HPDE6-E6E7 (cell line): ENCODE results near the gene TGM3.
"Not testable (repeated sequence)": the region's sequence is repeated elsewhere in the genome, so short reads cannot be mapped to it uniquely, and the experiment has no call there.

Experiments
- DNase-seq: peaks from one replicate; pipeline ENCODE4 v3.0.0; 2011; ENCODE audit warnings: missing footprints; ENCODE audit errors: extremely low spot score

The TGM3 gene, protein sequence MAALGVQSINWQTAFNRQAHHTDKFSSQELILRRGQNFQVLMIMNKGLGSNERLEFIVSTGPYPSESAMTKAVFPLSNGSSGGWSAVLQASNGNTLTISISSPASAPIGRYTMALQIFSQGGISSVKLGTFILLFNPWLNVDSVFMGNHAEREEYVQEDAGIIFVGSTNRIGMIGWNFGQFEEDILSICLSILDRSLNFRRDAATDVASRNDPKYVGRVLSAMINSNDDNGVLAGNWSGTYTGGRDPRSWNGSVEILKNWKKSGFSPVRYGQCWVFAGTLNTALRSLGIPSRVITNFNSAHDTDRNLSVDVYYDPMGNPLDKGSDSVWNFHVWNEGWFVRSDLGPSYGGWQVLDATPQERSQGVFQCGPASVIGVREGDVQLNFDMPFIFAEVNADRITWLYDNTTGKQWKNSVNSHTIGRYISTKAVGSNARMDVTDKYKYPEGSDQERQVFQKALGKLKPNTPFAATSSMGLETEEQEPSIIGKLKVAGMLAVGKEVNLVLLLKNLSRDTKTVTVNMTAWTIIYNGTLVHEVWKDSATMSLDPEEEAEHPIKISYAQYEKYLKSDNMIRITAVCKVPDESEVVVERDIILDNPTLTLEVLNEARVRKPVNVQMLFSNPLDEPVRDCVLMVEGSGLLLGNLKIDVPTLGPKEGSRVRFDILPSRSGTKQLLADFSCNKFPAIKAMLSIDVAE

DNA sequence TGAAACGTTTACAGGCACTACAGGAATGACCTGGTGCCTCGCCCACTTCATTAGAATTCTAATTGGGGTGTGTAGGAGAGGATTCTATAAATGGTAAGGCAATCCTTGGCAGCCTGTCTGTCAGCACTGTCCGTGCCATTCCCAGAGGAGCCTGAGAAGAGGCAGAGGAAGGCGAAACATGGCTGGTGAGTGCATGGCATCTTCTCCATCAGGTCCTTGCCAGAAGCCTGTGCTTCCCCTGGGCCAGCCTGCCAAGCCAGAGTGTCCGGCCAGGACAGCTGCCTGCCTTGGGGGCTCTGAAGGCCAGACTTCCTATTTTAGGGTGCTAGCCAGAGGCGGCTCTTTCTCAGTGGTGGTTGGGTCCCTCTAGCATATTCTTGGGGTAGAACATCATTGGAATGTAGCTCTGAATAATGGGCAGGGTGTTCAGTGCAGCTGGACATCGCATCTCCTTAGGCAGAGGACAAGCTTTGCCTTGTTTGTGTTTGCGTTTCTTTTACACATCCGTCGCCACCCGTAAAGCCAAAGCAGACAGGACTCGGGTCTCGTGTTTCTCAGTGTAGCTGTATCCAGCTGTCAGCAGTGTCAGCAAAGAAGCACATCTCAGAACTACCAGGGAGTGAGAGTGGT, at the start of gene TGM3:
Gene TGM3 (plus strand): TSS at position 116 of the 630 bp plus-strand sequence. CDS start 63 bp downstream, at position 179.
- no peak for DNase-seq

GRCh38 chr20:2246069-2246491, 49.7 kb upstream of the TGM3 start:
- no peak for DNase-seq

- no peak for DNase-seq
Measured at GRCh38 chr20:2248837-2249236, 47.0 kb upstream of the TGM3 start.

- DNase-seq, result no peak
Measured at GRCh38 chr20:2249935-2250334, 45.9 kb upstream of the TGM3 start.

DNA sequence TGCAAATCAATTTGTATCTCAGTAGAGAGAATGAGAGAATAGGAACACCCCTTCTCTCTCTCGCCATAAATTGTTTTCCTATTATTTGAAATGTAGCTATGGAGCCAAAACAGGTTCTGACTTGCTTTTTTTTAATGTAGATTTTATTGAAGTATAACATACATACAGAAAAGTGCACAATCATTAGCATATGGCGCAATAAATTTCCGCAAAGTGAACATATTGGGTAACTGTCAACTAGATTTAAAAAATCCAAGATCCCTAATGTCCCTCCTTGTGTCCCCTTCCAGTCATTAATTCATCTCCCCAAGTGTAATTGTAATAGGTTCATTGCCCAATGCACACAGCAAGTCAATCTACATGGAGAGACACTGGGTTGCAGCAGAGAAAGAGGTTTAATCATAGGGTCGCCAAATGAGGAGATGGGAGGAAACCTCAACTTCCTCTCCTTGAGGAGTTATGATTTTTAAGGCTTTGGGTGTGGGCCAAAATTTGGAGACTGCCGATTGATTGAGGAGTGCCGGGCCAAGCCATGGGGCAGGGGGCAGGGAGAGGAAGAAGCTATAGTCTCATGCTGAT, 43.3 kb upstream of the TGM3 start:
- no peak for DNase-seq

DNA sequence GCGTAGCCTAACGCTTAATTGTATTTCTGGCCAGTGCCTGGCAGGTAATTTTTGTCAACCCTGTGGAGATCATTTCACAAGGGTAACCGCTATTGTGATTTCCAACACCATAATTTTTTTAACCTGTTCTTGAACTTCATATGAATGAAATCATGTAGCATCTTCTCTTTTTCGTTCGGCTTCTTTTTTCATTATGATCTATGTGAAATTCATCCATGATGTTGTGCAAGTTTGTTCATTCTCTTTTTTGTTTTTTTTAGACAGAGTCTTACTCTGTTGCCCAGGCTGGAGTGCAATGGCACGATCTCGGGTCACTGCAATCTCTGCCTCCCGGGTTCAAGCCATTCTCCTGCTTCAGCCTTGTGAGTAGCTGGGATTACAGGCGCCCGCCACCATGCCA, 42.5 kb upstream of the TGM3 start:
- DNase-seq, result no peak

DNA sequence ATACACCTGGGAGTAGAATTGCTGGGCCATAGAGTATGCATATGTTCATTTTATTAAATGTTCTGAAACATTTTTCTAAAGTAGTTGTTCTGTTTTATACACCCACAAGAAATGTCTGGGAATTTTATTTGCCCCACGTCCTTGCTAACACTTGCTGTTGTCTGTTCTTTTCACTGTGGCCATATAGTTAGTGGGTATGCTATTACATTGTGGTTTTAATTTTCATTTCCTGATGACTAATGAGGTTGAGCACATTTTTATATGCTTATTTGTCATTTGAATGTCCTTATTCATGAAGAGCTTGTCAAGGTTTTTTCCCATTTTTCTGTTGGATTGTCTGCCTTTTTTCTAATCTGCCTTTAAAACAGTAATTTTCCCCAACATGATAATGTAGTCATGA, 41.5 kb upstream of the TGM3 start:
- DNase-seq, result no peak

DNA sequence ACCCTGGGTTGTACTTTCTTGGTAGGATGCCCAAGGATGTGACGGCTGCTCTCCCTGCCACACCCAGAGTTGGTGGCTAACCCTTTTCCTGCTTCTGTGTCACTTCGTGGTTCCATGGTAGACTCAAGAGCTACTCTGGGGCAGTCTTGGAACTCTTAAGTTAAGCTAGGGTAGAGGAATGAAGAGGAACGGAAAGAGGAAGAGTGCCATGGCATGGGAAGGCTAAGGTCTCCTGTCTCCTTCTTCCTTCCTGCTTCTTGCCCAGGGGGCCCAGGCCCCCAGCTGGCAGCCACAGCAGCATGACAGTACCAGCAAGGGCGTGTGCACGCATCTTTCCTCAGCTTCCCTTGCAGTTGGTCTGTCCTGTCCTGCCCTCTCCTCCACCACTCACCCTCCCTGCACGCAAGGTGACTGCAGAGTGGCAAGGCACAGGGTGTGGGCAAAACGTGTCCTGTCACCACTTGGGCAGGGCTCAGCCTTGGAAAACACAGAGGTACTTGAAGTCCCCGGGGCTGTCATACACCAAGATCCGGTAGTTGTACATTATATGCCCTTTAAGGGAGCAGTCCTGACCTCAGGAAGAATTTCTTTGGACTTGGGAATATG, 39.8 kb upstream of the TGM3 start:
- no peak for DNase-seq

DNA sequence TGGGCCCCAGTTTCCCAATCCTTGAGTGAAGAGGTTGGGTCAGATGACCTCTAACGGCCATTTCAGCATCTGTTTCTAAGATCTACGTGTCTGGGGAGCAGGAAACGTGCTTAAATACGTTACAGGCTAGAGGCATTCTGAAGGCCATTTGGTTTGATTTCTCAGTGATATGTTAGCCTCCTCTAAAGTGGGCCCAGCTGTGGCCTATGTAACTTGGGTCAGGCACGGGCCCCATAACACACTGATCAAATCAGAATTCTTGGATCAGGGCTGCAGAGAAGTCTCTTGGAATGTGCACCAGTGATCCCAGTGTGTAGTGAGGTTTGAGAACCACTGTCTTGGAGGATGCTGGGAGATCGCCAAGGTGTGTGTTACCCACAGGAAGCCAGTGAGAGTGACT, 36.1 kb upstream of the TGM3 start:
- no peak for DNase-seq

- no peak for DNase-seq
Measured at GRCh38 chr20:2260250-2260649, 35.6 kb upstream of the TGM3 start.

DNA sequence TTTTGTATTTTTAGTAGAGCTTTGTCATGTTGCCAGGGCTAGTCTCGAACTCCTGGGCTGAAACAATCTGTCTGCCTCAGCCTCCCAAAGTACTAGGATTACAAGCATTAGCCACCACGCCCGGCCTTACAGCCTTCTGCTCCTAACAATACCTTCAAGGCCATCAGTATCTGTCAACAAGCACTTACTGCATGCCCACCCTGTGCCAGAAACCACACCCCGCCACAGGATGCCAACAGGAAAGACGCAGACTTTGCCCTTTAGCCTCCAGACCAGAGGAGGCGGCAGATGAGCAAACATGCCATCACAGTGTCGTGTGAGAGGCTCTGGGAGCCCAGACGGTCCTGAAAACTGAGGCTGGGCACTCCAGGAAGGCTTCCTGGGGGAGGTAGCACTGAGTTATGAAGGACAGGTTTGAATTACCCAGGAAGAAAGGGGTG, 34.7 kb upstream of the TGM3 start:
- DNase-seq, result no peak

DNA sequence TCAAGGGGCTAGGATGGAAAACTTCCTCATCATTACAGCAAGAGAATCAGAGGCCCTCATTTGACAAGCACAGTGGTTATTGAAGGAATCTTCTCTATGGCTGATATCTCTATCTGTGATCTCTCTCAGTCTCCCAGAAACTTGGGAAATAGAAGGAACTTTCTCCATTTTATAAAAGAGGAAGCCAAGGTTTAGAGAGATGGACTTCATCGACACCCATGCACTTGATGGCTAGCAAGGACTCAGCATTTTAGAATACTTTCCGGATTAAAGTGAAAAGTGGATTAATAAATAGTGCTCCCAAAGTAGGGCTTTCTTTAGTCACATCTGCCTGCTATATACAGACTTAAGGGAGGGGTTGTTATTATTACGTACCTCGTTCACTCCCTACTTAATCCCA, 34.2 kb upstream of the TGM3 start:
- DNase-seq, result no peak

- DNase-seq, result no peak
Measured at GRCh38 chr20:2264118-2264517, 31.7 kb upstream of the TGM3 start.

GRCh38 chr20:2264621-2265374, 31.0 kb upstream of the TGM3 start:
- DNase-seq, result not testable (repeated sequence)

DNA sequence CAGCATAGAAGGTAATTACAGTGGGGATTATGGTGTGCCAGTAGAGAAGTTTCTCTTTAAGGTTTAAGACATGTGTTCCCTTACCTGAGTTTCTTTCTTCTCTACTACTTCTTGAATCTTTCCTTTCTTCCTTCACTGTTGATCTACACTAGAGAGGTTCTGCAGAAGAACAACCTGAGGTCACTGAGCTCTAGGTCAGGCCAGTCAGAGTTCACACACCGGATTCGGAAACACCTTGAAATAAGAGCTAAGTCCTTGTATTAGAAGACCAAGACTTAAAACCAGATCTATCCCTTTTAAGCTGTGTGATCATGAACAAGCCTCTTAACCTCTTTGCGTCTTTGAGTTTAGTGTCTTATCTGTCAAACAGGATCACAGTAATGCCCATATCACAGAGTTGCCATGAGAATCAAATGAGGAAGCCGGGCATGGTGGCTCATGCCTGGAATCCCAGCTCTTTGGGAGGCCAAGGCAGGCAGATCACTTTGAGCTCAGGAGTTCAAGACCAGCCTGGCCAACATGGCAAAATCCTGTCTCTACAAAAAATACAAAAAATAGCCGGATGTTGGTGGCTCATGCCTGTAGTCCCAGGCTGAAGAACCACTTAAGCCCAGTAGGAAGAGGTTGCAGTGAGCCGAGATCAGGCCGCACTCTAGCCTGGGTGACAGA, 22.0 kb upstream of the TGM3 start:
- no peak for DNase-seq

GRCh38 chr20:2276015-2276414, 19.8 kb upstream of the TGM3 start:
- no peak for DNase-seq

GRCh38 chr20:2279253-2279779, 16.5 kb upstream of the TGM3 start:
- no peak for DNase-seq

- no peak for DNase-seq
Measured at GRCh38 chr20:2280082-2280481, 15.7 kb upstream of the TGM3 start.

GRCh38 chr20:2281563-2281962, 14.2 kb upstream of the TGM3 start:
- DNase-seq, result no peak

DNA sequence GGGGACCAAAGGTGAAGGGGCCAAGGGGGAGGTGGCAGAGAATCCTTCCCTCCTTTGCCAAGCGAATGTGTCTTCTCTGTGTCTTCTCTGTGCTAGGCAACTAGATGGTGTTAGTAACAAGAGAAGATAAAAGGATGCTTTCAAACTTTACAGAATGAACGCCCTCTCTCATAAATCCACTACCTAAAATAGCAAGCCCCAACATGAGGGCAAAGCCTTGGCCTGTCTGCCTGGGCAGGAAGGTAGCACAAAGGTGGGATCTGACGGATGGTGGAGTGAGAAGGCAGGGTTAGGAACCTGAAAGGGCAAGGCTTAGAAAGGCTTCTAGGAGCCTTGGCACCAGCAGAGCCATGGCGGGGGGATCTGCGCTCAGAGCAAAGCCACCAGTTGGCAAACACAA, 13.6 kb upstream of the TGM3 start:
- DNase-seq, result no peak
